GM18951 (cell line): Measurements from ENCODE around the gene SPDYE5.
"Not testable (repeated sequence)": the region's sequence is repeated elsewhere in the genome, so short reads cannot be mapped to it uniquely, and the experiment has no call there.

ENCODE experiments used
- POLR2A ChIP-seq: IDR thresholded peaks from 4 replicates; pipeline ENCODE4 v1.6.1; 2011; ENCODE audit warnings: mild to moderate bottlenecking; ENCODE audit not compliant: insufficient read length, insufficient read depth; ENCODE audit errors: extremely low read depth
- in situ Hi-C: fragments of 300-500 bp; cut with MboI; formaldehyde crosslinking; loops from one replicate; pipeline ENCODE4 v1.12.0; 2022; ENCODE audit warnings: low sequenced_read_pairs, mixed read lengths, inconsistent platforms; ENCODE audit not compliant: unreplicated experiment

Gene SPDYE5

GRCh38 chr7:75492020-75492419, at the start of gene SPDYE5:
SPDYE5 (plus strand) TSS chr7:75492320; CDS start chr7:75494048, 1,728 bp downstream.
- in situ Hi-C loops, result not testable (repeated sequence)

- in situ Hi-C loops, result loop anchor here (25.0 kb wide), 2 partner anchors 195 to 320 kb away; partner anchors contain the start of gene CCL26
These were observed 49.5 kb upstream of the SPDYE5 start for GRCh38 chr7:75442465-75443111.

GRCh38 chr7:75449946-75450345, 42.2 kb upstream of the SPDYE5 start:
- in situ Hi-C loops, result loop anchor here (25.0 kb wide), 3 partner anchors 187 to 1187 kb away; partner anchors contain the start of genes CCL26 and POMZP3

More at GRCh38 chr7:75442465-75443111, 49.5 kb upstream of the SPDYE5 start:
- peak; percentile 50 for TF ChIP-seq POLR2A

GRCh38 chr7:75452494-75452955, 39.6 kb upstream of the SPDYE5 start:
- in situ Hi-C loops, result loop anchor here (25.0 kb wide), 1 partner anchor 1185 kb away; the partner anchor contains the start of gene POMZP3

GRCh38 chr7:75456403-75456802, 35.7 kb upstream of the SPDYE5 start:
- in situ Hi-C loops, result loop anchor here (25.0 kb wide), 1 partner anchor 1181 kb away; the partner anchor contains the start of gene POMZP3

GRCh38 chr7:75458034-75458433, 34.1 kb upstream of the SPDYE5 start:
- in situ Hi-C loops, result loop anchor here (25.0 kb wide), 1 partner anchor 1179 kb away; the partner anchor contains the start of gene POMZP3

- in situ Hi-C loops, result loop anchor here (25.0 kb wide), 1 partner anchor 1177 kb away; the partner anchor contains the start of gene POMZP3
These were observed 31.6 kb upstream of the SPDYE5 start for GRCh38 chr7:75460541-75460940.

GRCh38 chr7:75470166-75470565, 22.0 kb upstream of the SPDYE5 start:
- in situ Hi-C loops, result loop anchor here (25.0 kb wide), 1 partner anchor 1167 kb away; the partner anchor contains the start of gene POMZP3

- in situ Hi-C loops, result not testable (repeated sequence)
These were observed 14.7 kb upstream of the SPDYE5 start for GRCh38 chr7:75477457-75477856.

- in situ Hi-C loops, result not testable (repeated sequence)
These were observed 11.8 kb upstream of the SPDYE5 start for GRCh38 chr7:75480313-75480712.

- in situ Hi-C loops, result not testable (repeated sequence)
These were observed 6.7 kb upstream of the SPDYE5 start for GRCh38 chr7:75485355-75485978.

- in situ Hi-C loops, result not testable (repeated sequence)
- TF ChIP-seq POLR2A, result peak; percentile 73
These were observed 6.0 kb upstream of the SPDYE5 start, which contains the start of gene POM121C for GRCh38 chr7:75485979-75486643. POM121C (minus strand) TSS chr7:75486299; CDS start chr7:75441496, 44,803 bp downstream.

GRCh38 chr7:75509033-75509432, 16.9 kb downstream of the SPDYE5 start:
- in situ Hi-C loops, result loop anchor here (25.0 kb wide), 1 partner anchor 1003 kb away; the partner anchor contains the start of gene UPK3B

GRCh38 chr7:75518842-75519241, 26.7 kb downstream of the SPDYE5 start:
- in situ Hi-C loops, result loop anchor here (25.0 kb wide), 1 partner anchor 993 kb away; the partner anchor contains the start of gene UPK3B

GRCh38 chr7:75521727-75522126, 29.6 kb downstream of the SPDYE5 start:
- in situ Hi-C loops, result loop anchor here (25.0 kb wide), 1 partner anchor 991 kb away; the partner anchor contains the start of gene UPK3B

- in situ Hi-C loops, result not testable (repeated sequence)
These were observed 35.2 kb downstream of the SPDYE5 start for GRCh38 chr7:75527224-75527722.
